VCaP (cell line): ENCODE measurements around the gene OR10A3.

Experiments
- H3K27ac ChIP-seq: fragments of 450-650 bp; 2 replicates; pipeline ENCODE4 v1.5.1; 2017
- CTCF ChIP-seq: fragments of 450-650 bp; conservative IDR thresholded peaks from 2 replicates; pipeline ENCODE4 v1.5.1; 2017; ENCODE audit warnings: mild to moderate bottlenecking, moderate library complexity

OR10A3 gene

GRCh38 chr11:7900686-7901085 lies 40.8 kb downstream of the OR10A3 start:
- H3K27ac ChIP-seq: no peak overlapping the region; the same call in 1 of the 2 replicates
- TF ChIP-seq CTCF: no peak

GRCh38 chr11:7899418-7899817 lies 42.1 kb downstream of the OR10A3 start:
- no peak for TF ChIP-seq CTCF
- H3K27ac ChIP-seq: no peak overlapping the region

- TF ChIP-seq CTCF: no peak
- H3K27ac ChIP-seq: no peak overlapping the region
Measured at GRCh38 chr11:7898666-7899283, 42.7 kb downstream of the OR10A3 start.

- no peak for TF ChIP-seq CTCF
- H3K27ac ChIP-seq: no peak overlapping the region
Measured at GRCh38 chr11:7896009-7896785, 45.3 kb downstream of the OR10A3 start.

- H3K27ac ChIP-seq: peak overlapping the region; percentile 41
Measured at GRCh38 chr11:7894251-7894650, 47.3 kb downstream of the OR10A3 start.

GRCh38 chr11:7893796-7894195 lies 47.7 kb downstream of the OR10A3 start:
- peak overlapping the region; percentile 41 for H3K27ac ChIP-seq
- no peak for TF ChIP-seq CTCF

More at GRCh38 chr11:7894251-7894650, 47.3 kb downstream of the OR10A3 start:
- TF ChIP-seq CTCF: no peak

- H3K27ac ChIP-seq: 0 out of 2 replicates have a peak overlapping the region, but pooled peaks have one; percentile 41
- TF ChIP-seq CTCF: peak; percentile 83
Measured at GRCh38 chr11:7892840-7893254, 48.7 kb downstream of the OR10A3 start.
